Stimulated activated CD4-positive, alpha-beta T cell treated with anti-CD3 and anti-CD28 coated beads, Interleukin-4, amount 100 ng/mL, for 1 hour (primary cell): Measurements from ENCODE around the gene RNF215.
"Not testable (repeated sequence)": the region's sequence is repeated elsewhere in the genome, so short reads cannot be mapped to it uniquely, and the experiment has no call there.

Source experiments
- DNase-seq: peaks from one replicate; pipeline ENCODE4 v3.0.0-alpha.2; 2020

RNF215 gene

DNA sequence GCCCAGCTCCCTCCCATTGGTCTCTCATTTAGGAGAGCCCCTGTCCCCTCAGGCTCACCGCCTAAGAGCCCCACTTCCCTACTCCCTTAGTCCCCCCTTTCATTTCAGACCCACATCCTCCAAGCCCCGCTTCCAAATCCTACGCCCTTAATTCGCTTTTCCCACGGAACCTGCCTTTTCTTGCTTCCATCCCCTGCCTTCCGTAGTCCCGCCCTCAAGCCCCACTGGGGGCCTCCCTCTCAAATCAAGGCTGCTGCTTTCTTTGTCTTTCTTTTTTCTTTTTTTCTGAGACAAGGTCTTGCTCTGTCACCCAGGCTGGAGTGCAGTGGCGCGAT lies 30.0 kb downstream of the RNF215 start:
- no peak for DNase-seq

DNA sequence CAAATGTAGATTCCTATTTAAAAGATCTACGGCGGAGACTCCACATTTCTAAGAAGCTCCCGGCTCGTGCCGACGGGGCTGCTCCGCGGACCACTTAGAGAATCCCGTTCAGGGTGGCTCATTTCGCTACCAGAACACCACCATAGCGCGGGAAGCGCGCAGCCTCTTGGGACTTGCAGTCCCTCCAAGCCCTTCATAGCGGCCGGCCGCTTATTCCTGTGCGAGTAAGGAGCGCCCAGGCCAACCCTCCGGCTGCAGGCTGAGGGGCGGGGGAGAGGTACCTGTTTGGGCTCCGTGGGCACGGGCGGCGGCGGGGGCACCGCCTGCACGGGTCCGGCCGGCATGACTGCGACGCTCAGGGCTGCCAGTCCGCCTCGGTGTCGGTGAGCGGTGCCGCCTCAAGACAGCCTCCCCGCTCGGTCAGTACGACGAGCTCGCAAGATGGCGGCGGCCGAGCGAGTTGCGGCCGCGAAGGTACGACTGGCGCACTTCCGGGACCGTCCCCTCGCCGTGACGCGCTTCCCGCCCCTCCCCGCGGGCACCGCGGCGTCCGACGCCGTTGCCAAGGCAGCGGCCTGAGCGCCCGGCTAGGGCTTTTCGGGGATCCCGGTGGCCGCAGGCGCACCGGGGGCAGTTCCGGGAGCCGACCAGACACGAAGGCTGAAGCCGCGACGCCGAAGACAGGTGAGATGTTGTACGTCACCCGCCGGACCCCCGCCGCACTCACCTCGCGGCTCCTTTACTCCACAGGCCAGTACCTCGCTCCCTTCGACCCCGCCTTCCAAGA lies 30.6 kb downstream of the RNF215 start, which contains the start of the genes CCDC157 and SF3A1:
Gene CCDC157, plus strand, starts transcription at position 559 of the 787 bp plus-strand sequence. CDS start 8,994 bp downstream, outside the sequence.
Gene SF3A1, minus strand, starts transcription at position 446 of the 787 bp plus-strand sequence. Its CDS starts 102 bp downstream, at position 344.
- peak; percentile 87 for DNase-seq

DNA sequence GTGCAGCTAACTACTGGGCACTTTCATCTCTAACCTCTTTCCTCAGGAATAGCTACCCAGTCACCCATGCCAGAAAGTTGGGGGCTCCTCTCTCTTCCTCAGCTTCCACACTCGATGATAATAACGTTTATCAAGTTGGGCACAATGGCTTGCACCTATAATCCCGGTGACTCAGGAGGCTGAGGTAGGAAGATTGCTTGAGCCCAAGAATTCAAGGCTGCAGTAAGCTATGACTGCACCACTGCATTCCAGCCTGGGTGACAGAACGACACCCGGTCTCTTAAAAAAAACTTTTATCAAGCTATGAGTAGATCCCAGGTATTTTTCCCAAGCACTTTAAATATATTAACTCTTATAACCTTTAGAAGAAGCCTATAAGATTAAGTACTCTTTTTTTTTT lies 32.6 kb downstream of the RNF215 start:
- DNase-seq = no peak

DNA sequence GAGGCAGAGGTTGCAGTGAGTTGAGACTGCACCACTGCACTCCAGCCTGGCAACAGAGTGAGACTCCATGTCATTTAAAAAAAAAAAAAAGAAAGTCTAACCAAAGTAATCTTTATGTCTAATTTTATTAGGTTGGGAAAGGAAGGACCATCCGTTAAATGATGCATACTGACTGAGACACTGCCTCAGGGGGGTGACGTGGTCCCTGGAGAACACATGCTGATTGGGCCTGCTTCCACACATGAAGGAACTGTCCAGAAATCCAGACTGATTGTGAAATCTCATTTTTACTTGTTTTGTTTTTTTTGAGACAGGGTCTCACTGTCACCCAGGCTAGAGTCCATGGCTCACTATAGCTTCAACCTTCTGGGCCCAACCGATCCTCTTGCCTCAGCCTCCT lies 36.0 kb downstream of the RNF215 start:
- no peak for DNase-seq

DNA sequence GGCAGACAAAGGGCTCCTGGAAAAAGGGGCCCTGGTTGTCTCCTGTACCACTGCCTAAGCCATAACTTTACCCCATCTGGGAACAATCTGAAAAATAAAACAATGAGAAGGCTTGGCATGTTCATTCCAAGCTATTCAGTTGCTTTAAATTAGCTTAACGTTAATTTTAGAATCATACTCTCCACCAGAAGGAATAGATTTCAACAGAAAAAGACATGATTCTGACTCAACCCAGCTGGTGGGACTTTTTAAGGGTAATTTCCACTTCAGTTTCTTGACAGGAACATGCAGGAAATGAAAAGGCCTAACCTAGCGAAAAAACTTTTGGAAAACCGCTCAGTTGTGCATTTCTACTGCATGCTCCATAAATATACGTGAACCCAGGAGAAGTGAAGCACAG lies 38.4 kb downstream of the RNF215 start:
- DNase-seq = no peak

DNA sequence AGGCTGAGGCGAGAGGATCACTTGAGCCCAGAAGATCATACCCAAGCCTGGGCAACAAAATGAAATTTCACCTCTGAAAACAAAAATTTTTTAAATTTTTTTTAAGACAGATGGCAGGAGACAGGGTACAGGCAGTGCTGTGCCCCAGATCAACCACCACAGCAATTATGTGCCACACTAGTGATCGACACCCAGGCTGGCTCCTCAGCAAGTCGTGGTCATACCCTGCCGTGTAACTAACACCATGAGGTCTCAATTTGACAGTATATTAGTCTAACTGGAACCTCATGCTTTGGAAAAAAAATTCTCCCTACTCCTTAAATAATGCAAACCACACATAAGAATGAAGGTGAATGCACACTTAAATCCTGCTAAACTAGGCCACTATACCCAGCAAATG lies 38.8 kb downstream of the RNF215 start:
- DNase-seq = no peak

DNA sequence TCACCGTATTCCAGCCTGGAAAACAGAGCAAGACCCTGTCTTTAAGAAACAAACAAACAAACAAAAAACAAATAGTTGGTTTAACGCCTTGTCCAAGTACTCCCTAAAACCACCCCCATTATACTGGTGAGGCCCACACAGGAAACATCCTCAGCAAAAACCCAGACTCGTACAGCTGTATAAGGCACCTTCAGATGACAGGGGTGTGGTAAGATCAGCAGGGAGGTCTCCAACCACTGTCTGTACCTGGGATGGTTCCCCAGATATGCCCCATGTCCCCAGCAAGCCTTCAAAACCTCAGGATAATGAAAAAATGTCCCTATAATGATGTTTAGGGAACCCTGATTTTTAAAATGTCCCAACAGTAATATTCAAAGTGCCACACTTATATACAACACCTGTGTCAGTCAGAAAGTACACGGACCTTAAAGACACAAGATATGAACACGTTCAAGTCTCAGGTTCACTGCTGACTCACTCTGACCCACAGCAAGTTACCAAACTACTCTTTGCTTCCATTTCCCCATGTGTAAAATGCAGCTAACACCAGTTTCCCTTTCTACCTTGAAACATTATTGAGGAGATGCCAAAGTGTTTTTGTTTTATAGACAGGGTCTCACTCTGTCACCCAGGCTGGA lies 39.8 kb downstream of the RNF215 start:
- DNase-seq = no peak

DNA sequence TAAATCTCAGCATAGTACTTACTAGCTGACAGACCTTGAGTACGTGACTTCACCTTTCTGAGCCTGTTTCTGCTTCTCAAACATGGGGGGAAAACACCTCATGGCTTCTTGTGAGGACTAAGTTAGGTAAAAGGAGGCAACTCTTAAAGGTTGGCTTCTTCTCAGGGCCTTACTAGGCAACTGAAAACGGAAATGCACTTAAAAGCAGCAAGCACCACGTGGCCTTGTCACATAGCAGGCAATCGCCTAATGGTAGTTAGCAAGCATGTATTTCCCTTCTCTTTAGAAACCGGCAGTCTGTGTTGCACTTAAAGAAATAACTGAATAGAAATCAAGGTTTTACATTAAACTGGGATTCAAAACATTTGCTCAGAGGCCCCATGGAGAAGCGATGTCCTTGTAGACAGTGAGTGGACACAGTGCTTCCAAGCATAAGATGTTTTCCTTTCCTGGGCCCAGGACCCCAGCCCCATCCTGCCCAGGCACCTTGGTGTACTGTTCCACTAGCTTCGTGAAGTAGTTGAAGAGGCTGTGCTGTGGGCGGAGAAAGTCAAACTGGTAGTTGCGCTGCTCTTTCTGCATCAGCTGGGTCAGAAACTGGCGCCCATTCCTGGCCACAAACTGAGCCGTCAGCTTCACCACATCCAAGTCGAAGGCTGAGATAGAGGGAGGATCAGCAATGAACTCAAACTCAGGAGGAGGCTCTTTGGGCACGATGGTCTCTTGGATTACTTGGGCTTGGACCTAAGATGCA lies 42.6 kb downstream of the RNF215 start:
- peak; percentile 12 for DNase-seq

DNA sequence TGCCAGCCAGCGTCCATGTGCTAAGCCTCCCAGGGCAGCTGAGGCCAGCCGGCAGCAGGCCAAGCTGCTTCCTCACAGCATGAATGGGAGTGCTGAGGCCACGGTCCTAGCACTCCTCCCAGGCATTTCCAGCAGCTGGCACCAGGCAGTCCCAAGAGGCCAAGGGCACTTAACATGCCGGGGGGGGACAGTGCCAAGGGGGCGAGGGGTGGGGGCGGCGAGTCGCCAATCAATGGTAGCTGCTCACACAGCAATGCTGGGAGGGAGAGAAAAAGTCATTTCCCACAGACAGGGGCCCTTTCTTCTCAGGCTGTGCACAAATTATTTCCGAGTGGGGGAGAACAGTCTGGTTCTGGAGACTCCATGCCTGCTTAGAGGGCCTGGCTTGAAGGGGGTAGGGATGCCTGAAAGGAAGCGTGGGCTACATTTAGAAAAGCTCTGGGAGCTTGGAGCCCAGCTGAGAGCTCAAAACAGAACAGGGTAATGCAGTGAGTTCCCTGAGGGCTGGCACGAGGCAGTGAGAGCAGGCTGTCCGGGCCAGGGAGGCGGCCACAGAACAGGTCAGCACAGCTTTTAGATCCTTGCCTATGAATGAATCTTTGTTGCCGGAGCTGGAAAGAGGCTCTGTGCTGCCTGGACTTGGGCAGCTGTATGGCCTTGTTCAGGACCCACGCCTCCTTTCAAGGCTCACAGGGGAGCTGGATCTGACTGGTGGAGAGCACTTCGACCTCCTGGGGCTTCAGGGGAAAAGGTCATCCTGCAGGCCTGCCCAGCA lies 46.1 kb downstream of the RNF215 start:
- DNase-seq = no peak

DNA sequence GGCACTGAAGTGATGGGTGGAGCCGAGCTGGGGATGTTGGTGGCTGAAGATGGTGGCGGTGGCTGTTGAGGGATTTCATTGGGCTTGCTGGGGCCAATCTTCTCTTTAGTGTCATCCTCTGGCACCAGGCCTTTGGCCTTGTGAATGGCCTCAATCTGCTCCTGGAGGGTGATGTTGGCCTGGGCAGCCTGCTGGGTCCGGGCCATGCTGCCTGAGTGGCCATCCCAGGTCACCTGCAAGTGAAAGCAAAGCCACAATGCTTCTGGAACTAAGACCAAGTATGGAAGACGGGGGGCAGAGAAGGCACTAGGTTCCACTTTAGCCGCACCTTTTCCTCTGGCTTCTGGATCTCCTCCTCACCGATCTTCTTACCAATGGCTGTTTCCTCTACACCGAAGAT lies 48.4 kb downstream of the RNF215 start:
- no peak for DNase-seq

DNA sequence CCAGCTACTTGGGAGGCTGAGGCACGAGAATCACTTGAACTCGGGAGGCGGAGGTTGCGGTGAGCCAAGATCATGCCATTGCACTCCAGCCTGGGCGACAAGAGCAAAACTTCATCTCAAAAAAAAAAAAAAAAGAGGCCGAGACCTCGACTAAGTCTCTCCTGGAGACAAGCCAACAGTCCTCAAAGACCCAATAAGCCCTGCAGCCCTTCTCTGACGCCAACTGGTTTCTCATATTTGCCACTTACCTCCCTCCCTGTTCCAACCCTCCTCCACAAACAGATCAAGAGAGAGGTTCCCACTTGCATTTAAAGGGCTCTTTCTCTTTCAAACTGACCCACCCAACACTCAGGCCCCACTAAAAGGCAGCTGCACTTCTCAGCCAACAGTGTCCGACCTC lies 48.9 kb downstream of the RNF215 start:
- DNase-seq = not testable (repeated sequence)

DNA sequence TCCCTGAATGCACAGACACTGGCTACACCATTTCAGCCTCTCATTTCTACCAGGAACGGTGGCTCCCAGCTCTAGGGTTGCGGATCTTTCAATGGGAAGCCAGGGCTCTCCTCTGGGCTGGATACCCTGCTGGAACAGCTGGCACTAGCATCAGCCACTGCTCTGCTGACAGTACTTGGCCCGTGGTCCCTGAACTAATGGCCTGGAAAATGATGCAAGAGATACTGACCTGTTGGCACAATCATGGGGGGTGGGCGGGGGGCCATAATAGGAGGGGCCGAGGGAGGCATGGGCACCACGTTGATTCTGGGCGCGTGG lies 49.8 kb downstream of the RNF215 start:
- no peak for DNase-seq

DNA sequence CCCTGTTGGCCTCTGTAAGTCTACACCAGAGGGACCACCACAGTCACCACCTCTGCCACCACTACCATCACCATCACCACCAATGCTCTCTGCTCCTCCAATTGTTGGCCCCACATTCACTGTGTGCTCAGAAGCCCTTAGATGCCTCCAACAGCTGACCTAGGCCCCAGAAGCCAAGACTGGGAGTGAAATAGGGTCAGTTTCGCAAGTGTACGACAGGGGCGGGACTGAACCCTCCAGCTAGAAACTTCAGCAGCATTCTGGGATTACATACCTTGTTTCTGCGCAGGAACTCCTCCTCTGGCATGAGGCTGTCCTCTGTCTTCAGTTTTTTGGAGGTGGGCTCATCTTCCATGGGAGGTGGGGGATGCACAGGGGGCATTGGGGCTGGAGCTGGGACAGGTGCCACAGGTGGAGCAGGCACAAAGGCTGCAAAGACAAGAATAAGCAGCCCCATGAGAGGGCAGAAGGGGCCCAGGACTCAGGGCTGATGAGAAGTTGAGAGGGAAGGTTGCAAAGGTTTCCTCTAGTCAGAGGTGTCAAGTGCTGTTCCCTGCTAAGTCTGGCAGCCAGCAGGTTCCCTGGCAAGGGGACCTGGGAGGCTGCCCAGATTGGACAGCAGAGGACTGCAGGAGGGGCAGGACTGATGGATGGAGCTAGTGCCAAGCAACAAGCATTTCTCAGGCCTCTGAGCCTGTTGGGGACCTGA lies 50.3 kb downstream of the RNF215 start:
- no peak for DNase-seq

DNA sequence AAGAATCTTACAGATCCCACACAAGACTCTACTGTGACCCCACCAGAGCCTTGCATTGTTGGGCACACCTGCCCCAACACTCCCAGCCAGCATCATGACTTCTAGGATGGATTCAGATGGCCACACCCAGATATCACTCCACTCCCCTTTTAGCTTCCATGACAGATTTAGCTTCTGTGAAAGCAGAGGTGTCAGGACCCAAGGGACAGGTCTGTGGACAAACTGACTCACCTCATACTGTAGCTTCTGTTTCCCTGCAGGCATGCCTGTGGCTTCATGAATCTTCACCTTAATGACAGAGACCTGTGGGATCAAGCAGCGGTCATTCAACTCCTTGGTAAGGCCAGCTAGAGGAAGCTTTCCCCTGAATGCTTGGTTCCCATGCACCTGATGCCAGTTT lies 52.0 kb downstream of the RNF215 start:
- DNase-seq = no peak

DNA sequence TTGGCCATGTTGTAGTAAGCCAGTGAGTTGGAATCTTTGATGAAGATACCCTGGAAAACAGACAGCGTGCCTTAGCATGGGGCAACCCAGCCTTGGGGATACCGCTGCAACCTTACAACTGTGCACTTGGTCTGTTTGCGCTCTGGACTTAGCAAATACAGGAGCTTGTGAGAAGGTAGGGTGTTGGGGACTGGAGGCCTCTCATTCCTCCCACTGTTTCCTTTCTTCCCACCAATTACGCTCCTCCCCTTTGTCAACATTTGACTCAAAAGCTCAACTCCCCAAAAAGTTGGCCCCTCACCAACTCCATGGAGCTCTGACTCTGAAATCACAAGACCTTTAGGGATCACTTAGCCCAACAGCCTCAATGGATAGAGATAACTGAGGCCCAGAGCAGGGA lies 52.6 kb downstream of the RNF215 start:
- DNase-seq = no peak

DNA sequence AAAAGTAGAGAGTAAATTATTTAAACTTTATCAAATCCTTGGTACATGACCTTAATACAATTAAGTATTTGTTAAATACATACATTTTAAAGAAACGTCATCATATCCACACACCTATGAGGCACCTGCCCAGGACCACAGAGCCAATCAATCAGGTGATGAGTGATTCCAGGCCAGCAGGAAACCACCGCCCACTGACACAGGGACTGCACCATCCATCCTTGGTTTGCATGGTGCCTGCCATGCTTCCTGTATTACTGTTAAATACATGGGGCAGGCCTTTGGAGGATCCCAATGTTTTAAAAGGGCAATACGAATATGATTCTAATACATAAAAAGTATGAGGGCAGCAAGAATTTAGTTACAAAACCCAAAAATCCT lies 53.5 kb downstream of the RNF215 start:
- no peak for DNase-seq

DNA sequence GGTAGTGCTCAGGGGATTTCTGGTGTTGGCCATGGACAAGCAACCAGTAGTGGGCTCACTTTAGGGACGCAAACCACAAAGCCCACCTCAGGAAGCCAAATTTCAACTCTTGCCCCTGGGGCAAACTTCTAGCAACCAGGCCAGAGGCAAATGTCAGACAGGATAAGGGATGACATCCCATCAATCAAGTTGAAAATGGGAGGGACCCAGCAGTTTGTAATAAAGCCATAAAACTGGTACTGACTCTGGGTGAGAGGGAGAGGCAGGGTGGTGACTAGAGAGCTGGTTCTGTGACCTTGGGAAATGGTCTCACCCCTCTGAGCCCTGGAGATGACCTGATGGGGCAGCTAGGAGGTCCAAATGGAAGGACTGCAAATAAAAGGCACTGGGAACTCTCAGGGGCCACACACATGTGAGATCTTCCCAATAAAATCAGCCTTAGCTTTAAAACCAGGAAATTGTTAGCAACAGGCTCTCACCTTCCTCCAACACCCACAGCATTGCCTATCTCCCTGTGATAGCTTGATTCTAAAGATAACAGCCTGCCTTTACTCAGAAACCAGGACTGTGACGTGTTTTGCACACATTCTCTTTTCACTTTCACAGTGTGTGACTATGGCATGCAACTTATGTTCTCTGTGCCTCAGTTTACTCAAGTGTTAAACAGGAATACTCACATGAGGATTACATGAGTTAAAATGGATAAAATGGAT lies 54.1 kb downstream of the RNF215 start:
- no peak for DNase-seq

DNA sequence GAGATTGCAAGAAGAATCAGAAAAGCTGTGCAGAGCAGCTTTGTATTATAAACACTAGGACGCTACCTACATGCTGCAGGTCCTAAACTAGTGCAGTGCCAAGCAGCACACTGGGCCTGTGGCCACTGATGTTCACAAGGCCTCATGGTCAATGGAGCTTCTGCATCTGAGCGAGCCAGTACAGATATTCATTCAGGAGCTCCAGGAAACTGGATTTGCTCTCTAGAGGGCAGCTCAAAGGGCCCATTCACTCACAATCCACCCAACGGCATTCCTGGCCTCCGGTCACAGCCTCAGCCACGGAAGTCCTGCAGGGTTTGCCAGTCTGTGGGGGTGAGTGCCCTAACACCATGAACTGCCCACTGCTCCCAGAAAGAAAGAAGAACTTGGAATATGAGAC lies 54.7 kb downstream of the RNF215 start:
- no peak for DNase-seq
